ENCODE measurements around the gene AXIN2. TPM values are rescaled to one million over a fixed set of nuclear protein-coding genes. Genes with fewer than 3 reads are reported as not detected.
A peak's percentile ranks its signal among the peaks of the same experiment; 100 is the strongest.

AXIN2 gene
- total RNA-seq, 2 donors from 2014 or later = 5.4 to 16.2 TPM

- no peak for DNase-seq
- peaks cover 15% of the 10 kb centered on the region for H3K4me1 ChIP-seq
- ATAC-seq = no peak
- peak overlapping the region in 2 of 4 donors; percentile 26 to 42 for H3K27ac ChIP-seq
- no peaks in the 10 kb centered on the region for H3K9me3 ChIP-seq
- TF ChIP-seq CTCF (IDR thresholded peaks at IDR 0.05) = no peak
- TF ChIP-seq POLR2A (IDR thresholded peaks at IDR 0.05) = no peak
- H3K27me3 ChIP-seq = no peaks in the 10 kb centered on the region
- 74 to 80% methylated on average over 10 of the region's 10 CpGs for WGBS, 2 donors
- H3K36me3 ChIP-seq (replicated peaks in 1 of 2; ENCODE audit: insufficient read depth in 1 of 2, low read depth in 2 of 2) = peaks cover 0 to 4% of the 10 kb centered on the region in 2 donors
- intact Hi-C loops (cut with DNase I) = no loop called here
- H3K4me3 ChIP-seq = no peak overlapping the region
These were observed 30.8 kb downstream of the AXIN2 start for GRCh38 chr17:65530523-65531255.

- H3K27ac ChIP-seq = no peak overlapping the region
- no peaks in the 10 kb centered on the region for H3K9me3 ChIP-seq
- WGBS, 2 donors = 93% methylated on average over 16 to 17 of the region's 17 CpGs
- DNase-seq = no peak
- H3K27me3 ChIP-seq = no peaks in the 10 kb centered on the region
- intact Hi-C loops (cut with DNase I) = no loop called here
- peaks cover 15% of the 10 kb centered on the region for H3K4me1 ChIP-seq
- ATAC-seq = no peak
- H3K36me3 ChIP-seq (replicated peaks in 1 of 2; ENCODE audit: insufficient read depth in 1 of 2, low read depth in 2 of 2) = peaks cover 0 to 4% of the 10 kb centered on the region in 2 donors
- no peak overlapping the region for H3K4me3 ChIP-seq
- TF ChIP-seq CTCF (IDR thresholded peaks at IDR 0.05) (no peak), POLR2A (IDR thresholded peaks at IDR 0.05) (no peak)
These were observed 31.5 kb downstream of the AXIN2 start for GRCh38 chr17:65529761-65530522.

- ATAC-seq (no peak), DNase-seq (no peak)
- no peak overlapping the region for H3K4me3 ChIP-seq
- TF ChIP-seq CTCF (IDR thresholded peaks at IDR 0.05) (no peak), POLR2A (IDR thresholded peaks at IDR 0.05) (no peak)
- WGBS, 2 donors = 85 to 92% methylated on average over 7 of the region's 7 CpGs
- H3K9me3 ChIP-seq = no peaks in the 10 kb centered on the region
- H3K4me1 ChIP-seq = peaks cover 15% of the 10 kb centered on the region
- no peaks in the 10 kb centered on the region for H3K27me3 ChIP-seq
- peaks cover 0 to 3% of the 10 kb centered on the region in 2 donors for H3K36me3 ChIP-seq (replicated peaks in 1 of 2; ENCODE audit: insufficient read depth in 1 of 2, low read depth in 2 of 2)
- no peak overlapping the region for H3K27ac ChIP-seq
- intact Hi-C loops (cut with DNase I) = no loop called here
These were observed 32.3 kb downstream of the AXIN2 start for GRCh38 chr17:65529040-65529633.

GRCh38 chr17:65527857-65528591 lies 33.4 kb downstream of the AXIN2 start:
- Histone ChIP-seq H3K4me1 (peaks cover 15% of the 10 kb centered on the region), H3K27ac (no peak overlapping the region), H3K9me3 (no peaks in the 10 kb centered on the region), H3K36me3 (replicated peaks in 1 of 2; ENCODE audit: insufficient read depth in 1 of 2, low read depth in 2 of 2) (no peaks in the 10 kb centered on the region), H3K4me3 (no peak overlapping the region), H3K27me3 (no peaks in the 10 kb centered on the region)
- 77 to 78% methylated on average over 15 to 16 of the region's 16 CpGs for WGBS, 2 donors
- ATAC-seq = no peak
- intact Hi-C loops (cut with DNase I) = no loop called here
- no peak for DNase-seq
- TF ChIP-seq CTCF (IDR thresholded peaks at IDR 0.05) (no peak), POLR2A (IDR thresholded peaks at IDR 0.05) (no peak)
